WI38 (cell line): Measurements from ENCODE around the gene ARF1.
A peak's percentile ranks its signal among the peaks of the same experiment; 100 is the strongest.

Source experiments
- H3K4me3 ChIP-seq: 2 replicates; pipeline ENCODE4 v1.5.1; 2011; ENCODE audit warnings: low read depth, mild to moderate bottlenecking, control low read depth, low read length
- TF ChIP-seq, protein P1 (sequence below): IDR thresholded peaks from 2 replicates; pipeline ENCODE4 v1.5.1; 2012; ENCODE audit warnings: low read depth, mild to moderate bottlenecking, control low read depth, low read length

The ARF1 gene

DNA sequence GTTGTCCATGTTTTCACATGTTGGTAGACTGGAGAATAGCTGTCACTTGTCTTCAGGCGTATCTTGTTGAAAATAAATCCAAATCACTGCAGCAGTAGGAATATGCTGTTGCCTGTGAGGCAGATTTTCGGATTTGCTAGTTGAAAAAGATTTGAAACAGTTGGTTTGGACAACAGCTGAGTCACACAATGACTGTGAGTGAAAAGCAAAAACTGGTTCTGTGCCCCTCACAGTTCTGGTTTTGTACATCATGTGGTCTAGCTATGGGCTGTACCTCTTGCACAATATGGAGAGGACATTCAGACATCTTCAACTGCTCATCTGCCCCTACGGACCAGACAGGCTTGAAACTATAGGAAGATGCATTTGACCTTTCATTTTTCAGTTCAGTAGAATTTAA lies 1.8 kb downstream of the ARF1 start:
- TF ChIP-seq, protein P1, sequence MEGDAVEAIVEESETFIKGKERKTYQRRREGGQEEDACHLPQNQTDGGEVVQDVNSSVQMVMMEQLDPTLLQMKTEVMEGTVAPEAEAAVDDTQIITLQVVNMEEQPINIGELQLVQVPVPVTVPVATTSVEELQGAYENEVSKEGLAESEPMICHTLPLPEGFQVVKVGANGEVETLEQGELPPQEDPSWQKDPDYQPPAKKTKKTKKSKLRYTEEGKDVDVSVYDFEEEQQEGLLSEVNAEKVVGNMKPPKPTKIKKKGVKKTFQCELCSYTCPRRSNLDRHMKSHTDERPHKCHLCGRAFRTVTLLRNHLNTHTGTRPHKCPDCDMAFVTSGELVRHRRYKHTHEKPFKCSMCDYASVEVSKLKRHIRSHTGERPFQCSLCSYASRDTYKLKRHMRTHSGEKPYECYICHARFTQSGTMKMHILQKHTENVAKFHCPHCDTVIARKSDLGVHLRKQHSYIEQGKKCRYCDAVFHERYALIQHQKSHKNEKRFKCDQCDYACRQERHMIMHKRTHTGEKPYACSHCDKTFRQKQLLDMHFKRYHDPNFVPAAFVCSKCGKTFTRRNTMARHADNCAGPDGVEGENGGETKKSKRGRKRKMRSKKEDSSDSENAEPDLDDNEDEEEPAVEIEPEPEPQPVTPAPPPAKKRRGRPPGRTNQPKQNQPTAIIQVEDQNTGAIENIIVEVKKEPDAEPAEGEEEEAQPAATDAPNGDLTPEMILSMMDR = no peak
- peak overlapping the region; percentile 97 for H3K4me3 ChIP-seq

DNA sequence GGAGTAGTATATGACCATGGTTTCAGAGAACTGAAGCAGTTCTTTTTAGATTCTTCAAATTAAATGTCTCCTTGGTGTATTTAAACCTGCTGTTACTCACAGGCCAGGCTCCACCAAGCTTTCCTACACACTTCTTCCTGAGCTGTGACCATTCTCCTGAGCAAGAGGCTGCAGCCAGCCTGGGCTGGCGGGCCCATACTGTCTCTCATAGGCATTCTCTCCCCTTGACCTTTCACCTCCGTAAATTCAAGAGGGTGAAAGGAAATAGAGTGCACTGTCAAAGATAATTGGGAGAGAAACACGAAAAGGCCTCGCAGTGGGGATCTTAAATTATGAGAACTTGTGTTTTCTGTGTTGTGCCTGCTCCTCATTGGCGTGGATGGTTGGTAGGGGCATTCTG lies 2.3 kb downstream of the ARF1 start:
- TF ChIP-seq, protein P1 = no peak
- H3K4me3 ChIP-seq = peak overlapping the region; percentile 97

DNA sequence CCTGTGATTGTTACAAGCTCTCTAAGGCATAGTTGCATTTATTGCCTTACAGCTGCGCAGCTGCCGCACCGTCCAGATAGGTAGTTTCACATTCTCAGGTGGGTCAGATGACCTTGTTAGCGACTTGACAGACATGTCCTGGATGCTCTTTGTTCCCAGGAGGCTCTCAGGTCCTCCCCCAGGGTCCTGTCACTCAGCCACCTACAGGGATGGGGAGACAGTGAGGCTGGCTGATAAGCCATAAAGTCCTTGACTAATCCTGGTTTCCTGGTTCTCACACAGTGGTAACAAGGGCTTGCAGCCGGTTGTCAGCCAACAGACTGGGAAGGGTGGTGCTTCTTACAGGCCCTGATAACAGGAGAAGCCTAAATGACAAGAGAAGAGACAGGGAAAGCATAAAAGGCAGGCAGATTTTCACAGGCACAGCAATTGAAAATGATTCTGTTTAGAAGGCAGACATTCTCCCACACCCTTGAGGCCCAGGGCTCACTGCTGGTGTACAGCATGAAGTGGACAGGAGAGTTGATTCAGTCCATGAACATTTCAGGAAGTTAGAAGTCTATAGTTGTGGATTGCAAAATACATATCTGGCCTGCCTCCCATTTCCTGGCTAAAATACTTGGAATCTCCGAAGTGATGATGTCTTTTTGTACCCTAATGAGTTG lies 2.9 kb downstream of the ARF1 start:
- peak overlapping the region; percentile 97 for H3K4me3 ChIP-seq
- TF ChIP-seq, protein P1 = no peak

DNA sequence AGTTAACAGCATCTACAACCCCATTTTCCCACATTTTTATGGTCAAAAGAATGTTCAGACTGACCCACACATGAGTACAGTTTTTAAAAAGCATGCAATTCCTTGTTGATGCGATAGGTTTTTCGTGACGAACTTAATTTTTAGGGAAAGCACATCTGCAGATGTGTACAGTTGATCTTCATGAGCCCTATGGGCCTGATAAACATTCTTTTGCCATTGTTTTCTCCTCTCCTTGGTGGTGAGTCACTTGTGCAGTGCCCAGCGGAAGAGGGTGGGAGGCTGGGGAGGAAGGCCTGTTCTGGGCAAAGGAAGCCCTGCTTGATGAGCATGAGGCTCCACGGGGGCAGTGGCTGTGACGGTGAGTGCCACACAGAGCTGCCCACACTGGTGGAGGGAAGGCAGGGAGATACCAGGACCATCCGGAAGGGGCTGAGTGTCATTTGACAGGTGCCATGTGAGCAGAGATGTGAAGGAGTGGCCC lies 5.3 kb downstream of the ARF1 start:
- peak overlapping the region; percentile 1 for H3K4me3 ChIP-seq
- TF ChIP-seq, protein P1 = no peak

DNA sequence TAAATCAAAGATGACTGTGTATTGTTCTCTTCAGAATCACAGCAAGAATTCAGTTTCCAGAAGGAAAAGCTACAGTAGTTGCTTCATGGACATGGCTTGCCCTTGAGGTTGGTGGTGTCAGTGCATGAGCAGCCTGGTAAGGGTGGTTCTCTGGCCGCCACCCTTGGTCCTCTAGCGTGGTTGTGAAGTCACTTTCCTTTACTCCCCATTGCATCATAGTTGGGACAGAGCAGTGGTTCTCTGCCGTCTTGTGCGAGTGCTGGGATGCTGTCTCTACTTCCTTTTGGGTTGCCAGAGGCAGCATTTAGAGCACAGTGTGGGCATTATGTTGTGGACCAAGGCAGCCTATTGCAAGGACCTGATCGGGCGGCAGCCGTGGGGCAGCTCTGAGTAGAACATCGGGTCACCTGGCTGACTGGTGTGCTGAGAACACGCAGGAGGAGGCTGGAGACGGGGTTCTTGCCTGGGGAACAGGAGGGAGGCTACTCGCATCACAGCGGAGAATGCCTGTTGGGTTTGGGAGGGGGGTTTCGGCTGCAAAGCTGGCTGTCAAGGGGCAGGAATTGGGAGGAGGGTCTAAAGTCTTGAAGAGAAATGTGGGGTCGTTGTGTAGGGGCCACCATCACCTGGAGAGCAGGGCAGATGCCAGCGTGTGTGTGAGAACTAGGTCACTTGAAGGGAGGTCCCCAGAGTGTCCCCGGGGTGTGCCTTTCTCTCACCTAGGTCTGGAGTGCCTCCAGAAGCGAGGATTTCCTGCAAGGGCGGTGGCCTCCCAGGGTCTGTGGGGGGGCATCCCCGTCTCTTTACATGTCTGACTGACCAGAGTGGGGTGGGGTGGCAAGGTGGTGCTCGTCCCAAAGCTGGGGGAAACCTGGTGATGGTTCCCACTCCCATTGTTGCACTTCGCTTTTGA lies 6.3 kb downstream of the ARF1 start:
- TF ChIP-seq, protein P1 = no peak
- no peak overlapping the region for H3K4me3 ChIP-seq

DNA sequence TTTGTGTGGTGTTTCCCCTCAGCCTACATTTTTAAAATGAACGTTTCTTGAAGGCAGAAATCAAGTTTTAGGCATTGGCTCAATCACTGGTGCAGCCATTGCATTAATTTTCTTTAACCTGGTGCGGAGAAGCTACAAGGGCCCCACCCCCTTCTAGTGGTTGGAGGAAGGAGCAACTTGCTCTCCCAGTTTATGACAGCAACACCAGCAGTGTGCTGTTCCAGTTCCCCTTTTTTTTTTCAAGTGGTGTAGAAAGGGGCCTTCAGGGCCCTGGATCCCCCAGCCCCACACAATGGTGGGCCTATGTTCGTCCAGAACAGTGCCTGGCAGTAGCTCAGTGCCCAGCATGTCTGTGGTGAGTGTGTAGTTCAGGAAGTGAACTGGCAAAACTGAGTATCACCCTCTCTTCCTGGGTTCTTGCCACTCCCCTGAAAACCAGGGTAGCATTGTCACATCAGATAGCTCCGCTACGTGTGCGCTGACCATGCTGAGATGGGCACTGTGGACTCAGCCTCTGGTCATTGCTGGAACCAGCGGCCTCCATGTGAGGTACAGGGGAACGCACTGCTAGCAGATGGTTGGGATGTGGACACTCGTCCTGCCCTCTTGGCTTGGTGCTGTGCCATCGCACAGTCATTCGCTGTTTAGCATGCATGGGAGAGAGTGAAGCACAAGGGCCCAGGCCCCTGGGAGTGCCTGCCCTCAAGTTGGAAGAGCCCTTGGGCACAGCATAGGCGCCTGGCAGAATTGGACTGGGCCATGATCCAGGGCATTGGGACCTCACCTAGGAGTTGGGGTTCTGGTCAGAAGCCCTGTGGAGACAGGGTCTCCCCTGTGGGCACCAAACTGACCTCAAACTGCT lies 7.2 kb downstream of the ARF1 start:
- TF ChIP-seq, protein P1 = no peak
- H3K4me3 ChIP-seq = no peak overlapping the region
